ENCODE results near the gene ADSS1. TPM values are rescaled to one million over a fixed set of nuclear protein-coding genes. Genes with fewer than 3 reads are reported as not detected.

ADSS1 gene
- total RNA-seq, 4 donors from 2014 or later, result 2.3 to 36.2 (median 7.3) TPM

- TF ChIP-seq, protein P1, sequence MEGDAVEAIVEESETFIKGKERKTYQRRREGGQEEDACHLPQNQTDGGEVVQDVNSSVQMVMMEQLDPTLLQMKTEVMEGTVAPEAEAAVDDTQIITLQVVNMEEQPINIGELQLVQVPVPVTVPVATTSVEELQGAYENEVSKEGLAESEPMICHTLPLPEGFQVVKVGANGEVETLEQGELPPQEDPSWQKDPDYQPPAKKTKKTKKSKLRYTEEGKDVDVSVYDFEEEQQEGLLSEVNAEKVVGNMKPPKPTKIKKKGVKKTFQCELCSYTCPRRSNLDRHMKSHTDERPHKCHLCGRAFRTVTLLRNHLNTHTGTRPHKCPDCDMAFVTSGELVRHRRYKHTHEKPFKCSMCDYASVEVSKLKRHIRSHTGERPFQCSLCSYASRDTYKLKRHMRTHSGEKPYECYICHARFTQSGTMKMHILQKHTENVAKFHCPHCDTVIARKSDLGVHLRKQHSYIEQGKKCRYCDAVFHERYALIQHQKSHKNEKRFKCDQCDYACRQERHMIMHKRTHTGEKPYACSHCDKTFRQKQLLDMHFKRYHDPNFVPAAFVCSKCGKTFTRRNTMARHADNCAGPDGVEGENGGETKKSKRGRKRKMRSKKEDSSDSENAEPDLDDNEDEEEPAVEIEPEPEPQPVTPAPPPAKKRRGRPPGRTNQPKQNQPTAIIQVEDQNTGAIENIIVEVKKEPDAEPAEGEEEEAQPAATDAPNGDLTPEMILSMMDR (IDR thresholded peaks at IDR 0.05; ENCODE audit: low read depth), result no peak
Observed at GRCh38 chr14:104678901-104679705, 44.9 kb upstream of the ADSS1 start.

GRCh38 chr14:104680056-104680805, 43.8 kb upstream of the ADSS1 start:
- TF ChIP-seq, protein P1 (IDR thresholded peaks at IDR 0.05; ENCODE audit: low read depth), result no peak

DNA sequence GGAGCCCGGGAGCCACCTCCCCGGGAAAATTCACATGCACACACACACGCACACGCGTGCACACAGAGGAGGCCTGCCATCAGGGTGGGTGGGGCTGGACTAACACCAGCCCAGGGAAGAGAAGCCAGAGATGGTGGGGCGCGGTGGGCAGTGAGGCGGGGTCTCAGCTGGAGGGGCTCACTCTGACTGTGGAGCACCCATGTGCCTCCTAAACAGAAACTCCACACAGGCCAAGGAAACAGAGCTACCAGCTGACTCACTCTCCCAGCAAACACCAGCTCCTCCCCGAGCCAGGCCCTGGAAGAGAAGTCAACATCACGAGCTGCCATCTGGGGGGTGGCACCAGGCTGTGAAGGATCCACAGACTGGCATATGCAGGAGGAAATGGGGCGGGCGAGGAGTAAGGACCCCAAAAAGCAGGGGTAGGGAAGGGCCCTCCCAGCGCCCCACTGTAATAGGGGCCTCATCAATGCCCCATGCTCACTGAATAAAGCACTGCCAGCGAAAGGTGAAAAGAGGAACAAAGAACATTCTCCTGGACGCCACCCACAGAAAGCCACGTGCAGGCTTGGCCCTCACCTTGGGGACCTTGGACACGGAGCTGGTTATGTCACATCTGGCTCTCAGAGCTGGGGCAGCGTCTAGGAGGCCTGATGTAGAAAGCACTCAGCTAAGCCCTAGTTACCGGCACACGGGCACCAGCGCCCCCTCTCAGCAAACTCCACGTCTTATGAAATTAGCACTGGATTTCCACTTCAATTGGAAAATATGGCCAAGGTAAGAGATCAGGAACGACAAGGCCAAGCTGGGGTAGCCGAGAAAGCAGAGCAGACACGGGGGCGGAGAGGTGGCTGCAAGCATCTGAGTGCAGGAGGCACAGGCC, 43.0 kb upstream of the ADSS1 start:
- TF ChIP-seq, protein P1 (IDR thresholded peaks at IDR 0.05; ENCODE audit: low read depth), result no peak

DNA sequence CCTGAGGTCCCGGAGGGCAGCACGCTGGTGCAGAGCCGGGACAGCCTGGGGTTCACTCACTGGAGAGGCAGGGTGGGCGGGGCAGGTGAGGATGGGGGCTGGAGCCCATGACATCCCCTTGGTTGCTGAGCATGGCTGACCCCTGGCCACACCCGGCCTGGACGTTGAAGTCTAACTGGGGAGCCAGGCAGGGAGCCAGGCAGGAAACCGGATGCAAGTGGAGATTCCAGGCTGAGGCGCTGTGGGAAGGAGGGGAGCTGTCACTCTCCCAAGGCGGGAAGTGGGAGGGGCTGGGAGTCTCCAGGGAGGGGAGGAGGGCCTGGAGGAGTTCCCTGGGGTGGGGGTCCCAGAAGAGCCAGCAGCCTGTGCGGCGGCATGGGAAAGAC, 42.3 kb upstream of the ADSS1 start:
- TF ChIP-seq, protein P1 (IDR thresholded peaks at IDR 0.05; ENCODE audit: low read depth), result no peak

- TF ChIP-seq, protein P1 (IDR thresholded peaks at IDR 0.05; ENCODE audit: low read depth), result no peak
Observed at GRCh38 chr14:104682107-104682593, 41.9 kb upstream of the ADSS1 start.

DNA sequence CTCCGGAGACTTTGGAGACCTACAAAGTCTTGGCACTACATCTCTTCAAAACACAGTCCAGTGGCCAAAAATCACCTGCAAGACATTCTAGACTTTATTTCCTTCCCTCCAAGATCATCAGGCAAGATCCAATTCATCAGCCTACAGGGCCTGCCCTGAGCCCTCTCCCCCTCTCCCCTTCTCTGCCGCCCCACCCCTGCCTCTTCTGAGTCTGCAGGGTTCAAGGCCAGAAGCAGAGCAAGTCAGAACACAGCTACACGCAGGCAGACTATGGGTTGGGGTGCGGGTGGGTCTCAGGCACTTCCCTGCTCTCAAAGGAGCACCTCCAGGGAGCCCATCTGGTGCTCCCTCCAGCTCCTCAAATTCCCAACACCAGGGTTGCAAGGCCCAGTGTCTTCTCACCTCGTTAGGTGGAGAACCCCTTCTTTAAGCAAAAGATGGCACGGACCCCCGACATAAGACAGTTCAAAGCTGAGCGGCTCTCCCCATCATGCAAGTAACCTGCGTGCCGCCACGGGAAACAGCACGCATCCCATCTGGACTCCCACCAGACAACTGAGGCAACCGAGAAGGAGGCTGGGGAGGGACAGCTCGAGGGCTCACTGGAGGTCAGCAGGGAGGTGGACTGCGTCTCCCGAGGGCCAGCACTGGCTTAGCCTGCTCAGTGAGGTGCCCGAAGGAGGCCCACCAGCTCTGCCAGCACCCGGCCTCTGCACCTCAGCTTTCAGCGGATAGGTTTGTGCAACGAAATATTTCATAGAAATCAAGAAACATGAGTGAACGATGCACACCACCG, 40.2 kb upstream of the ADSS1 start:
- TF ChIP-seq, protein P1 (IDR thresholded peaks at IDR 0.05; ENCODE audit: low read depth), result no peak
